HG02943 (cell line): ENCODE measurements around the gene EMP3.
"Not testable (repeated sequence)": the region's sequence is repeated elsewhere in the genome, so short reads cannot be mapped to it uniquely, and the experiment has no call there.

Experiments
- ATAC-seq: cut with Tn5 transposase; IDR thresholded peaks from one replicate; pipeline ENCODE4 v1.9.1; 2021; ENCODE audit warnings: mild to moderate bottlenecking, low read depth, moderate library complexity; ENCODE audit not compliant: unreplicated experiment

The EMP3 gene

GRCh38 chr19:48325265-48325910 lies at the start of gene EMP3:
EMP3 (plus strand) TSS chr19:48325552; CDS start chr19:48326845, 1,293 bp downstream.
- no peak for ATAC-seq

- ATAC-seq, result no peak
Measured at GRCh38 chr19:48279747-48280146, 45.6 kb upstream of the EMP3 start.

GRCh38 chr19:48283908-48284307 lies 41.4 kb upstream of the EMP3 start:
- ATAC-seq, result no peak

- ATAC-seq, result no peak
Measured at GRCh38 chr19:48284896-48285295, 40.5 kb upstream of the EMP3 start.

GRCh38 chr19:48287748-48288147 lies 37.6 kb upstream of the EMP3 start:
- no peak for ATAC-seq

- ATAC-seq, result no peak
Measured at GRCh38 chr19:48290401-48290770, 35.0 kb upstream of the EMP3 start.

GRCh38 chr19:48290771-48291488 lies 34.4 kb upstream of the EMP3 start:
- ATAC-seq, result no peak

- not testable (repeated sequence) for ATAC-seq
Measured at GRCh38 chr19:48291489-48291815, 33.9 kb upstream of the EMP3 start.

- no peak for ATAC-seq
Measured at GRCh38 chr19:48292798-48293197, 32.6 kb upstream of the EMP3 start.

- ATAC-seq, result no peak
Measured at GRCh38 chr19:48295458-48295857, 29.9 kb upstream of the EMP3 start.

- ATAC-seq, result no peak
Measured at GRCh38 chr19:48296963-48297734, 28.2 kb upstream of the EMP3 start.

- no peak for ATAC-seq
Measured at GRCh38 chr19:48297975-48298374, 27.4 kb upstream of the EMP3 start.

- ATAC-seq, result no peak
Measured at GRCh38 chr19:48301886-48302599, 23.3 kb upstream of the EMP3 start.

- ATAC-seq, result no peak
Measured at GRCh38 chr19:48302600-48302959, 22.8 kb upstream of the EMP3 start.

- ATAC-seq, result no peak
Measured at GRCh38 chr19:48303367-48303766, 22.0 kb upstream of the EMP3 start.

- ATAC-seq, result no peak
Measured at GRCh38 chr19:48303866-48304265, 21.5 kb upstream of the EMP3 start.

- ATAC-seq, result no peak
Measured at GRCh38 chr19:48308631-48309586, 16.4 kb upstream of the EMP3 start.

GRCh38 chr19:48309731-48310130 lies 15.6 kb upstream of the EMP3 start:
- ATAC-seq, result not testable (repeated sequence)

- ATAC-seq, result no peak
Measured at GRCh38 chr19:48310227-48310626, 15.1 kb upstream of the EMP3 start.

- no peak for ATAC-seq
Measured at GRCh38 chr19:48311384-48311783, 14.0 kb upstream of the EMP3 start.
